NCI-H446 (cell line): ENCODE measurements around the gene SUPT7L.
A peak's percentile ranks its signal among the peaks of the same experiment; 100 is the strongest.
"Not testable (repeated sequence)": the region's sequence is repeated elsewhere in the genome, so short reads cannot be mapped to it uniquely, and the experiment has no call there.

Source experiments
- DNase-seq, 2 experiments: peaks; one replicate each; lab custom pipeline; 2025; lab: John Stamatoyannopoulos, UW

Gene SUPT7L

DNA sequence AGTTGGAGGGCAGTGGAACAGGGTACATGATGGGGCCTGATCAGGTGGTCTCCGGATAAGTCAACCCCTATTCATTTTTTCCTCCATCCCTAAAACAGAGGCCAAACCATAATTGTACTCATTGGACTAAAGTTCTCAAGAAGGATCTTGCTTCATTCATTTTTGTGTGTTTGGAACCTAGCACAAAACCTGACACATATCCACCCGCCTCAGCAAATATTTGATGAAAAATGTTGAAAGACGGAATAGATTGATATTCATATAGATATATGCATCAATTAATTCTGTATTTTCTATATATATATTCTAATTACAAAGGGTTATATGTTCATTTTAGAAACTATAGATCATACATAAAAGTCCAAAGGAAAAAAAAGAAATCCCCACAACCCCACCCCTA, 22.2 kb upstream of the SUPT7L start:
- DNase-seq = no peak

DNA sequence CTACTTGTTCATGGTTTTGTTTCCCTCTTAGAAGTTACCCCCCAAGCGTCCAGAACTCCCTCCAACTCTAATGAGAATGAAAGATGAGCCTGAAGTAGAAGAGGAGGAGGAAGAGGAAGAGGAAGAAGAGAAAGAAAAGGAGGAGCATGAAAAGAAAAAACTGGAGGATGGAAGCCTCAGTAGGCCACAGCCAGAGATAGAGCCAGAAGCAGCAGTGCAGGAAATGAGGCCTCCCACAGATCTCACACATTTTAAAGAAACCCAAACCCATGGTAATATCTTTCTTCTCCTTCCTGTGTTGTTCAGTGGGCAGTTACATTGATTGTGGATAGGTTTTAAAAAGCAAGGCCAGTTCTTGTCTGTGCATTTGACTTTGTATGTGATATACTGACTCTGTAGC, 21.6 kb upstream of the SUPT7L start:
- DNase-seq = not testable (repeated sequence)

DNA sequence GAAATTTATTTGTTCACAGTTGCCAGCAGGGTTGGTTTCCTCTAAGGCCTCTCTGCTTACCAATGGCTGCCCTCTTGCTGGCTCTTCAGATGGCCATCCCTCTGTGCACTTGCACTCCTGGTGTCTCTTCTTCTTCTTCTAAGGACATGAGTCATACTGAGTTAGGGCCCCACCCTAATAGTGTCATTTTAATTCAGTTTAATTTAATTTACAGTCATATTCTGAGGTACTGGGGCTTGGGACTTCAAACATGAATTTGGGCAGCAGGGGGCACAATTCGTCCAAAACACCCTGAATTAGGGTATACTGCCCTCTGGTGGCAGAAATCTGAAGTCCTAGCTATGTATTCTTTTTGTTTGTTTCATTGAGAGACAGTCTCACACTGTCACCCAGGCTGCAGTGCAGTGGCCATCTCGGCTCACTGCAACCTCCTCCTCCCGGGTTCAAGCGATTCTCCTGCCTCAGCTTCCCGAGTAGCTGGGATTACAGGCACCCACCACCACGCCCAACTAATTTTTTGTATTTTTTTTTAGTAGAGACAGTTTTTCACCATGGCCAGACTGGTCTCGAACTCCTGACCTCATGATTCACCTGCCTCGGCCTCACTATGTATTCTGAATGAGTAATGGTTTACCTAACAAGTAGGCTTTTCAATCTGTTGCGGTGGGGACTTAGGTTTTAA, 20.1 kb upstream of the SUPT7L start:
- DNase-seq = peak; percentile 86 to 92

DNA sequence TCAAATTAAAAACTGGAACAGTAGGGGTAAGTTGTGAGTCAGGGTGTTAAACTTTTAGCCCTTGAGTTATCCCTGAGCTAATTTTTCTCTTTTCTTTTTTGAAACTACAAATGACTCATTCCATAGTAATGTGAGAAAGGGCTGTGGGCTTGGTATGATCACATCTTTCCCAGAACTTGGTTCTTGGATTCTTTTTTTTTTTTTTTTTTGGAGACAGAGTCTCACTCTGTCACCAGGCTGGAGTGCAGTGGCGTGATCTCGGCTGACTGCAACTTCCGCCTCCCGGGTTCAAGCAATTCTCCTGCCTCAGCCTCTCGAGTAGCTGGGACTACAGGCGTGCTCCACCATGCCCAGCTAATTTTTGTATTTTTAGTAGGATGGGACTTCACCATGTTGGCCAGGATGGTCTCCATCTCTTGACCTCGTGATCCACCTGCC, 18.9 kb upstream of the SUPT7L start:
- not testable (repeated sequence) for DNase-seq

DNA sequence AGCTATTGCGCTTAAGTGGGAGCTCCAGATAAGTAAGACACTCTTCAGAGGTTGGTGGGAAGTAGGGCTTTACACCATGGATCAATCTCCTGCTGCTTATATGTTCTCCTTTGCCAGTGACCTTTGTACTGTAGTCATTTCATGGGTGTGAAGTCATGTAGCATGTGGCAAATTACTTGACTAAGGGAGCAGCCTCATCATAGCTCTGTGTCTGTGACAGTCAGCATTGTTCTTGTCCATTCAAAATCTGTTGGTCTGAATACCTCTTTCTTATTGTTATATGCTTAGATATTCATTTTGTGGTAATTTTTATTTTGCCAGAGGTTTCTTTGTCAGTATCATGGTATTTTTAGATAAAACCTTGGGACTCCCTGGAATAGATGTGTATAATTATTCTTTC, 18.4 kb upstream of the SUPT7L start:
- DNase-seq = no peak

DNA sequence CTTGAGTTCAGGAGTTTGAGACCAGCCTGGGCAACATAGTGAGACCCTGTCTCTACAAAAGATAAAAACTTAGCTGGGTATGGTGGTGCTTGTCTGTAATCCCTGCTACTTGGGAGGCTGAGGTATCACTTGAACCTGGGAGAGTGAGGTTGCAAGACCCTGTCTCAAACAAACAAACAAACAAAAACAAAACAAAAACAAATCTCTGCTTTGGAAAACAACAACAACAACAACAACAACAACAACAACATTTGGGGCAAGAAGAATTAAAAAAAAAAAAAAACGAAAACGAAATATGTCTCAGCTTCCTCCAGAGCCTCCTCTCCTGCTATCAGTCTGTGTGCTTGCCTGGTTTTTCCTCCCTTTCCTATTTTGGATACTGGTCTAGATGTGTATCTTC, 17.2 kb upstream of the SUPT7L start:
- no peak for DNase-seq

DNA sequence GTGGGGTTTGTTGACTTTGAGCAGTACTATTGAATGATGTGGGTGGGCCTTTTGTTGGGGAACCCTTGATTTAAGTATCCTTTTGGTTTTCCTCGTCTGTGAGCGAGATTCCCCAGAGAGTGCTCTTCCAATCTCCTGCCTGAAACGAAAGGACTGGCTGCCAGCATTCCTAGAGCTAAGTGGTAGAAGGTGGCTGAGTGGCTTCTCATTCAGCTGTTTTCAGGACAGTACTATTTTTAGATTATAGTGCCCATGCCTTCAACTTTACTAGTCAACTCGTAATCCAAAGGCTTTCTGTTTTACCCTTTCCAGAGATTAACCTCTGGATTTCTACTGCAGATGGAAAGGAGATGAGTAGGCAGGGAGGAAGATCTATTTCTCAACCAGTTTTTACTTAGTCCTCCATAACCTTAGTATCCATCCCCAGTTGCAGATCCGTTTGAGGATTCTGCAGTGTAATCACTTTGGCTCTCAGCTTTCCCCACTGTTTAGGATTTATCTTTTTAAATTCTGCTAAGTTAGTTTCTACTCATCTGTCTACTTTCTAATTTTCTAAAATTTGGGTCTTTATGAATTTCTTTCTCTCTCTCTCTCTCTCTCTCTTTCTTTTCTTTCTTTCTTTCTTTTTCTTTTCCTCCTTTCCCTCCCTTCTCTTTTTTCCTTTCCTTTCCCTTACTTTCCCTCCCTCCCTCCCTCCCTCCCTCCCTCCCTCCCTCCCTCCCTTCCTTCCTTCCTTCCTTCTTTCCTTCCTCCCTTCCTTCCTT, 9.5 kb upstream of the SUPT7L start:
- DNase-seq = no peak

DNA sequence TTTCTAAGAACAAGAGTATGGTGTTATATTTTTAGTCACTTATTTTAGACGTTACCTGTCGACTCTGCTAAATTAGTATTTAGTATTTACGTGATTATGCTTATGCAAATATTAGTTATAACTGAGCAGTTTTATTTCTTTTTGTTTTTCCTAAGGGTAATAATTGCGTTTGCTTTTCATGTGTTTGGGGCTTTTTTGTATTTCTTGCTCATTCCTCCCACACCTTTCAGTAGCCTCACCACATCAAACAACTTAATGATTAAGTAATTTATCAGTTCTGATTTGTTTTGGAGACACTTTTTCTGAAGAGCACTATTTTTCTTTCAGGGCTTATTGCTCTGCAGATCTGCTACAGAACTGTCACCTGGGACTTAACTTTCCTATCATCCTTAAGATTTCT, 7.8 kb upstream of the SUPT7L start:
- DNase-seq = no peak

DNA sequence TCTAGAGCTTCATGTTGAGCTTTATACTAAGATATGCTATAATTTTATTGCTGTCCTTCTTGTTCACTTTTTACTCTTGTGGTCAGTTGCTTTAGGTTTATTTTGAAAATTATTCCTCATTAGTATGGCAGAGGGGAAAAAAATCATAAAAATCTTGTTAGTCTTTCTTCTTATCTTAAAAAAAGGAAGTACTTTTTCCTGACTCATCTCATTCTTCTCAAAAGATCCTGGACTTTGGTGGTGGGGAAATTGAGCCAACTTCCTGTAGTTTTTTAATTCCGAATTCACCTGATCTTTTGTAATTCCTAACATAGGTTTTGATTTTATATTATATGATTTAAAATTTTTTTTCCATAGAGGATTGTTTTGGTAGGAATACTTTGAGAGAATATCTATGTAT, 4.0 kb upstream of the SUPT7L start:
- DNase-seq = no peak

DNA sequence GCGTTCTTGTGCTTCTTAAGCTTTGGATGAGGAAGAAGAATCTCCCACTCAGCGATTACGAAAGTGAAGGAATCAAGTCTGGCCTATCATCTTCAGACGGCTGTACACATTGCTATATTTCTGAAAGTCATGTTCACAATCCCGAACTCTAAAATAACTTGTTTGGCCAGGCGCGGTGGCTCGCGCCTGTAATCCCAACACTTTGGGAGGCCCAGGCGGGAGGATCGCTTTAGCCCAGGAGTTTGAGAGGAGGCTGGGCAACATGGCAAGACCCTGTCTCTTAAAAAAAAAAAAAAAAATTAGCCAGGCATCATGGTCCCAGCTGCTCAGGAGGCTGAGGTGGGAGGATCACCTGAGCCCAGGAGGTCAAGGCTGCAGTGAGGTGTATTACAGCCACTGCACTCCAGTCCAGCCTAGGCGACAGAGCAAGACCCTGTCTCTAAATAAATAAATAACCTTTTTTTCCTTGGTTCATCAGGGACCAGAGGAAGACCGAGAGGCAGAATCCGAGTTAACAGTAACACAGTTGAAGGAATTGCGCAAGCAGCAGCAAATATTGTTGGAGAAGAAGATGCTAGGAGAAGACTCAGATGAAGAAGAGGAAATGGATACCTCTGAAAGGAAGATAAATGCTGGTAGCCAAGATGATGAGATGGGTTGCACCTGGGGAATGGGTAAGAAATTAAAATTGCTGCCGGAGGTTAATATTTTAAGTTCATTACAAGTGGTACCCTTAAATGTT, 1.4 kb upstream of the SUPT7L start:
- no peak for DNase-seq

DNA sequence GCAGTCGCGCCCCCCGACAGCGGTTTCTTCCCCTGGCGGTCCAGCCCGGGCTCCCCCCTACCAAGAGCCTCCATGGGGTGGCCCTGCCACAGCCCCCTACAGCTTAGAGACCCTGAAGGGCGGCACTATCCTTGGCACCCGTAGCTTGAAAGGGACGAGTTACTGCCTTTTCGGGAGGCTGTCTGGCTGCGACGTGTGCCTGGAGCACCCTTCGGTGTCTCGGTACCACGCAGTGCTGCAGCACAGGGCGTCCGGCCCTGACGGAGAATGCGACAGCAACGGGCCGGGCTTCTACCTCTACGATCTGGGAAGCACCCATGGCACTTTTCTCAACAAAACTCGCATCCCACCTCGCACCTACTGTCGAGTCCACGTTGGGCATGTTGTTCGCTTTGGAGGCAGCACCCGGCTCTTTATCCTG, 750 bp upstream of the SUPT7L start:
- no peak for DNase-seq

DNA sequence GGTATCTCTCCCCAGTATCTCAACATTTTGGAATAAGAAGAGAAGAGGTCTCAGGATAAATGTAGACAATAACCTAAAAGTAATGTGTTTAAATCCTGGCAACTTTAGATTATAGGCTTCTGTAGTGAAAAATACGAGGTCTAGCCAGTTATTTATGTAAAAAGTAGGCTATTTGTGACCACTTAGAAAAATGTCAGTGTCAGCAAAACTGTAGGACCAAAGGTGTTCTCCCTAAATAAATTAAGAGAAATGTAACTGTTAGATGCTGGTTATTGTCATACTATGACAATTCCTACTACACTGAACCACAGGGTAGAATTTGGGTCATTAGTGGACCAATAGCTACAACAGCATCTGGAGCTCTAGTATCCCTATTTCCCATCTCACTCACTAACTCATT, 2.0 kb downstream of the SUPT7L start:
- no peak for DNase-seq

DNA sequence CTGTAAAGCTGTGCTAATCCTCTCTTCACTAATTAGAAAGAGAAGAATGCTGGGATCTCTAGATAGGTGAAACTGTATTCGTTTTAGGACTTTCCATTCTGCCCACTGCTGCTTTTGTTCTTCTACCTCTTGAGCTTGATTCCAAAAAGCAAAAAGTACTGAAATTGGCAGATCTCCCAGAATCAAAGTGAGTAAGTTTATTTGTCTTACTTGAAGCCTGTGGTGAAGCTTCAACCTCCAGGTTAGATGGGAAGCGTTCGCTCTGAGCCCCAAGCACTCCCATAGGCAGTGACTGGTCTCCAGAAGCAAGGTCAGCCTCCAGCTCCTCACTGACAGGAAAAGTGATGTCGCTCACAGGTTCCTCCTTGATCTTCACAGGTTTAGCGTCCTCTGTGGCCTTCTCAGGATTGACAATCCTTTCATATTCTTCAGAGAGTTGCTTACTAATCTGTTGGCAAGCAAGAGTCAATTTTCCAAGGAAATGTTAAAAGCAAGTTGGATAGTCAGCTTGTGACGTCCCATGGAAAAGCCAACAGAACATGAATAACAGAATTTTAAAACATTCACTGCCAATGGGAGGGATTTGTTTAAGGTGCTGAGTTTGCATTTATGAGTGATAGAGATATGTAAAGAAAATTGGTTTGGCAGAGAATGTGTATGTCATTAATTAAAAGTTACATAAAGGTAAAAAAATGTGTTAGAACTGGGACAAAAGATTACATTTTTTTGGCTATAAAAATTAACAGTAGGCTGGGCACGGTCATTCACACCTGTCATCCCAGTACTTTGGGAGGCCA, 8.1 kb downstream of the SUPT7L start:
- no peak for DNase-seq

DNA sequence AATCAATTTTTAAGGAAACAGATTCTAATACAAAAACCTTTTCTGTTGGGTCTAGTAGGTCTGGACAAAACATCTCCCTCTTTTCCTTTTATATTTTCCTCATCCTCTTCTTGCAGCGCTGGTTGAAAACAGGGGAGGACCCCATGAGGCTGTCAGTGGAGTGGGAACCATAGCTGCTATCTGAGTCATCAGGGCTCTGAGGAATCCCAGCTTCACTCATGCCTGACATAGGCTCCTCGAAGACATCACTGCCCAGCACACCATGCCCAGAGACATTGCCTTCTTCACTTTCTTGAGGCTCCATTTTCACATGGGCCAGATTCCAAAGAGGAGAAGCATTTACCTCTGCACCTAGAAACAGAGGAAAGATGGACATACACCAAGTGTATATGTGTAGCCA, 10.0 kb downstream of the SUPT7L start:
- no peak for DNase-seq

DNA sequence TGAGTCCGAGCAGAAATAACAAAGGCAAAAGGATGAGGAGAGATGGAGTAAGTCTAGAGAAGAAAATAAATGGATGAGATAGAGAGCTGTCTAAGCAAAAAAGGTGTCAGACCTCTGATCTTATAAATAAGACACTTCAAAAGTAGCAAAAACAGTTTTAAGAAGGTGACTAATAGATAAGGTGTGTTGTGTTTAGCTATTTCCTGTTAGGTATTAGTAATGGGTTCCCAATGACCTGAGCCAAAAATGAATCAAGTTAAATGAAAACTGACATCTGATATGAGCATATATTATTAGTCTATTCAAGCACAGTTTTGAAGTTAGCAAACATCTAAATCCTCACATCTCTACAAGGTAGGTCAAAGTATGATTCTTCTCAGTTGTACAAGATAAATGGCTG, 10.6 kb downstream of the SUPT7L start:
- DNase-seq = no peak

DNA sequence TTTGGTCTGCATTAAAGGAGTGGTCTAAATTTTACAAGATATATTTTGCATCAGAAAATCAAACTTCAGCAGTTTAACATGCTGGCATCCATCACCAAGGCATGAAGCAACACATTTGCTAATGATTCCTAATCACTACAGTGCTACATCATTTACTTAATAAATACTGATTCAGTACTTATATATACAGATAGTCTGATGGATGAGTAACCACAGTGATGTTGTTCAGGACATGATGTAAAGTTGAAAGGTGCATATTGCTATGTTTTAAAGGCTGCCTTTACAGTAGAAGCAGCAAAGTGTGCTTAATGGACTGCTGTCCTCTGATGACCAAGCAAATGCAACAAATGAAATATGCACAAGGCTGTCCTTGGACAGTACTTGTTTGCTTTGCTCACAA, 11.1 kb downstream of the SUPT7L start:
- no peak for DNase-seq

DNA sequence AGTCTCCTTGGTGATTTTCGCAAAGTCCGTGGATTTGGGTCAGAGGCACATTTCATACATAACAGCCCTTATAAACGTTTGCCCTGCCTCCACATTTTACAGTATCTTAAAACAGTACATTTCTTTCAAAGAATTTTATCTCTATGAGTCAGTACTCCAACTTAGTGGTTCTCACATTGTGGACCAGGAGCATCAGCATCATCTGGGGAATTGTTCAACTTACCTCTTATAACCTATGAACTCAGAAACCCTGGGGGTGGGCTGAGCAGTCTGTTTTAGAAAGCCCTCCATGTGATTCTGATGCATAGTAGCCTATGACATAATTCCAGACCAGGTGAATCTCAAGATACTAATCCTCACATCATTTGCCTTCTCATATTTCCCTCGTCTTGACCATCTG, 12.4 kb downstream of the SUPT7L start:
- DNase-seq = no peak

DNA sequence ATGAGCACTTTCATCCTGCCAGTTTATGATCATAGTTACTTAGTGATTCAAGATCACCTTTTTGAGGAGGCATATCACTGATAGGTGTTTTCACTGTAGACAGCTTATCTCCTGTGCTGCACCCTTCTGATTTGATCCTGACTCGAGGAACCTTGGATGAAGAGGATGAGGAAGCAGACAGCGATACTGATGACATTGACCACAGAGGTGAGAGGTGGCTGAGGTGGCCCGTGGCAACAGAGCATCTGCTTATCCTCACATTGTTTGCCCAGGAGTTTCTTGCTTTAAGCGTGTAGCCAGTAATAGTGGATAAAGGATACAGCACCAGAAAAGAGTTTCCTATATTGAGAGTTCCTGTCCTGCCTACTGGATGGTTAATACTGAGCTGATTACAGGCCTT, 15.7 kb downstream of the SUPT7L start:
- DNase-seq = no peak

DNA sequence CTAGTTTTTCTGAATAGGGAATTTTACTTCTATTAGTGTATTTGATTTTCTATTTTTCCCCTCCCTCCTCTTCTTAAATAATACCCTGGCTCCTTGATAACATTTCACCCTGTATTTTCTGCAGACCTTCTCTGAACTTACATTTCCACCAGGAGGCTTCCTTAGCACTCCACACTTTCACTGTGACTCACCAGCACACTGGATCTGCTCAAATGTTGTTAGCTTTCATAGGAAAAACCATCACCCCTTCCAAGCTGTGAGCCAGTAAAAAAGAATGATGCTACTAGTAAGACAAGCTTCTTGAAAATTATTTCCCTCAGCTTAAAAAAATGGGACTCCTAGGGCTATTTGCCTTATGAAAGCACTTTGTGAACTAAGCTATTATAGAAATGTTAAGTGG, 16.1 kb downstream of the SUPT7L start:
- DNase-seq = no peak

DNA sequence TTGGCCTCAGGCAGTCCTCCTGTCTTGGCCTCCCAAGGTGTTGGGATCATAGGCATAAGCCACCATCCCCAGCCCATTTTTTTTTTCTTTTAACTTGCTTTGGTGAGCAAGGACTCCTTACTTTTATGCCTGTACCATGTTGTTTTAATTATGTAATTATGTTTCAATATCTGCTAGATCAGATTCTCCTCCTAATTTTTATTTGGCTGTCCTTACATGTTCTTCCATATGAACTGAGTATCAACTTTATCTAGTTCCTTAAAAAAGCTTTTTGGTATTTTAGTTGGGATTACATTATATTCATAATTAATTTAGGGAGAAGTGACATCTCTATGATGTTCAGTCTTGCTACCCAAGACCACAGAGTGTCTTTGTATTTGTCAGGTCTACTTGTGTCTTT, 18.2 kb downstream of the SUPT7L start:
- no peak for DNase-seq

DNA sequence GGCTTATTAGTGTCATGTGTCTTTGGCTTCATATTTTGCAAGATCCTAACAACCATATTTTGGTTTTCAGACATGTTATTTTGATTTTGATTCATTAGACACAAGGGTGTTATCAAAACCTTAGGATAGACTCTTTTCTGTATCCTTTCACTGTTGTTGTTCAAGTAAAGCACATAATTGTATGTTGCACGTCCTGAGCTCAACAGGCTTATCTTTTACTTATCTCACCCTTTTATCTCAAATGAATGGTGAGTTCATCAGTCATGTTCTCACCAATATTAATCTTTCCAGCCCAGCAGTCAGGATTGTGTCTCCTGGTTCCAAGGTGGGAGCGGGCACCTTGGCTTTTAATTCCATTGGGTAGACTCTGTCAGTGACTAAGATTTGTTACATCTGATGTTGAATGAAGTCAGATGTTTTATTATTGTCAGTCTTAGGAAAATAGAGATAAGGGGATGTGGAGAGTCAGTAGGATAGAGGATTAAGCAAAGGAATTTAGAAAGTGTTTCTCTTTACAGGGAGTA, 22.6 kb downstream of the SUPT7L start:
- DNase-seq = no peak

DNA sequence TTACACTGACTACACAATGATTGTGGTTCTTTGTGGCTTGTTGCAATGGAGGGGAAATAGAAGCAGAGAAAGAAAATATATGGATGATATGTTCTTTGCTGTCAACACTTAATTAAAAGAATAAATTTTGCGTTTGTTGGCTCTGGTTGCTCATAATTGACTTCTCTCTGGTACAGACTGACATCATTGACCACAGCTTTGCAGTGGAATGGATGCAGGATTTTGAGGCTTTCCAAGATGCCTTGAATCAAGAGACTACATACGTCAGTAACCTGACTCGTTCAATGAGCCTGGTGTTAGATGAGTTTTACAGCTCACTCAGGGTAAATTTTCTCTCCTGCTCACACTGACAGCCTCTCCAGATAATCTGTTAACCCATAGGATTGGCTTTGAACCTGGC, 24.7 kb downstream of the SUPT7L start:
- DNase-seq = no peak
